Skin of body (tissue), 1 donor: ENCODE measurements around the gene ANKRD63. TPM values are rescaled to one million over a fixed set of nuclear protein-coding genes. Genes with fewer than 3 reads are reported as not detected.

Experiments
- total RNA-seq: library from RNA; depleted of rRNA; stranded (reverse); fragments of >200 nt; gene quantifications from one replicate; pipeline ENCODE4 v1.2.3, GENCODE V29; 2014

The ANKRD63 gene
- total RNA-seq, 1 donor from 2014 or later, result not detected

Other genes with a start within 250 kb of the ANKRD63 start
- gene SRP14, start 243.9 kb downstream of the ANKRD63 start, total RNA-seq, result 130 TPM
- gene BMF, start 174.2 kb downstream of the ANKRD63 start, total RNA-seq, result 11.4 TPM
- 17.6 TPM for gene BUB1B, start 122.0 kb downstream of the ANKRD63 start, total RNA-seq
- 8.4 TPM for gene PAK6, start 44.0 kb downstream of the ANKRD63 start, total RNA-seq
- 5.2 TPM for gene PLCB2, start 24.9 kb upstream of the ANKRD63 start, total RNA-seq
- 9.3 TPM for gene INAFM2, start 40.6 kb upstream of the ANKRD63 start, total RNA-seq
- gene CCDC9B, start 57.9 kb upstream of the ANKRD63 start, total RNA-seq, result 5.3 TPM
- not detected for gene PHGR1, start 68.0 kb upstream of the ANKRD63 start, total RNA-seq
- 0.79 TPM for gene DISP2, start 75.2 kb upstream of the ANKRD63 start, total RNA-seq
- 15.1 TPM for gene KNSTRN, start 99.7 kb upstream of the ANKRD63 start, total RNA-seq
- 33.9 TPM for gene IVD, start 122.7 kb upstream of the ANKRD63 start, total RNA-seq
- 9.3 TPM for gene BAHD1, start 157.9 kb upstream of the ANKRD63 start, total RNA-seq
- gene CHST14, start 187.9 kb upstream of the ANKRD63 start, total RNA-seq, result 5.5 TPM